ENCODE measurements around the gene DBF4. TPM values are rescaled to one million over a fixed set of nuclear protein-coding genes. Genes with fewer than 3 reads are reported as not detected.

DBF4 gene
- total and polyA plus RNA-seq, 2 of the 13 experiments (the other 11 are each of a cell fraction or from before 2014, with no cell fraction given) = 5.0 to 64.4 TPM

DNA sequence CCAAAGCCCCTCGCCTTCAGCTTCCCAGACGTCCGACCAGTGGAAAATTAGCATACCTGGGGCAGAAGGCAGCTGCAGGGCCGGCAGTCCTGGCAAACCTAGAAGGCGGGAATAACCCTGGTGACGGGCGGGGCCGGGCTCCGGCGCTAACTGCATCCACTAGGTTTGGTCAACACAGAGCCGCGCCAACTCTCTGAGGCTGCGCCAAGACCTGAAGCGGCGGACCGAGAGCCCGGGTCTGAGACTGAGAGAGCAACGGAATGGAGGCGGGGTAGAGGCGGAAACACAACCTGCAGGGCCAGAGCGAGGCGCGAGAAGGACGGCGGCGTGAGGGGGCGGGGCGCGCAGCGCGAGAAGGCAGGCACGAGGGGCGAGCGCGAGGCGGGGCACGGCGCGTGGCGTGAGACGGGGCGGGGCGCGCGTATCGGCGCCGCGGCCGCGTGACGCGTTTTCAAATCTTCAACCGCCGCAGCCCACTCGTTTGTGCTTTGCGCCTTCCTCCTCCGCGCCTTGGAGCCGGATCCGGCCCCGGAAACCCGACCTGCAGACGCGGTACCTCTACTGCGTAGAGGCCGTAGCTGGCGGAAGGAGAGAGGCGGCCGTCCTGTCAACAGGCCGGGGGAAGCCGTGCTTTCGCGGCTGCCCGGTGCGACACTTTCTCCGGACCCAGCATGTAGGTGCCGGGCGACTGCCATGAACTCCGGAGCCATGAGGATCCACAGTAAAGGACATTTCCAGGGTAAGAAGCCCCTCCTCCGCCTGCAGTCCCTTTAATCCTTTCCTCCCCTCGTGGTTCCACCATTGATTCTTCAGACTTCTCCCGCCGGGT, at the start of gene DBF4, which contains the start of gene SLC25A40 (continued):
- TF ChIP-seq ZFYVE20 (CRISPR knock-in tag; IDR thresholded peaks at IDR 0.05; ENCODE audit: borderline replicate concordance, low read depth) = no peak
- TF ChIP-seq GLMP (CRISPR knock-in tag; IDR thresholded peaks at IDR 0.05; ENCODE audit: borderline replicate concordance) = no peak
- TF ChIP-seq RBM22 (optimal IDR thresholded peaks at IDR 0.05; ENCODE audit: low read length) = no peak
- no peak for TF ChIP-seq ADNP (CRISPR knock-in tag; IDR thresholded peaks at IDR 0.05)
- 0 out of 2 replicates have a peak, but pooled peaks have one; percentile 13 for TF ChIP-seq SNAPC2 (CRISPR knock-in tag; IDR thresholded peaks at IDR 0.05)
- TF ChIP-seq, protein P1, sequence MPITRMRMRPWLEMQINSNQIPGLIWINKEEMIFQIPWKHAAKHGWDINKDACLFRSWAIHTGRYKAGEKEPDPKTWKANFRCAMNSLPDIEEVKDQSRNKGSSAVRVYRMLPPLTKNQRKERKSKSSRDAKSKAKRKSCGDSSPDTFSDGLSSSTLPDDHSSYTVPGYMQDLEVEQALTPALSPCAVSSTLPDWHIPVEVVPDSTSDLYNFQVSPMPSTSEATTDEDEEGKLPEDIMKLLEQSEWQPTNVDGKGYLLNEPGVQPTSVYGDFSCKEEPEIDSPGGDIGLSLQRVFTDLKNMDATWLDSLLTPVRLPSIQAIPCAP (CRISPR knock-in tag; IDR thresholded peaks at IDR 0.05; ENCODE audit: low read depth) = no peak
- peak; percentile 27 for TF ChIP-seq KMT2A (CRISPR knock-in tag; IDR thresholded peaks at IDR 0.05)
- peak; percentile 69 for TF ChIP-seq FOXP4 (CRISPR knock-in tag; IDR thresholded peaks at IDR 0.05)
- TF ChIP-seq ZNF224 (CRISPR knock-in tag; IDR thresholded peaks at IDR 0.05) = no peak
- no peak for TF ChIP-seq ZKSCAN1 (IDR thresholded peaks at IDR 0.05; ENCODE audit: low read length)
- peak; percentile 53; the same call in 1 of the 2 replicates for TF ChIP-seq ZNF770 (CRISPR knock-in tag; IDR thresholded peaks at IDR 0.05)
- TF ChIP-seq HOXD1 (CRISPR knock-in tag; IDR thresholded peaks at IDR 0.05) = peak; percentile 74; the same call in 1 of the 2 replicates
- TF ChIP-seq, protein P2, sequence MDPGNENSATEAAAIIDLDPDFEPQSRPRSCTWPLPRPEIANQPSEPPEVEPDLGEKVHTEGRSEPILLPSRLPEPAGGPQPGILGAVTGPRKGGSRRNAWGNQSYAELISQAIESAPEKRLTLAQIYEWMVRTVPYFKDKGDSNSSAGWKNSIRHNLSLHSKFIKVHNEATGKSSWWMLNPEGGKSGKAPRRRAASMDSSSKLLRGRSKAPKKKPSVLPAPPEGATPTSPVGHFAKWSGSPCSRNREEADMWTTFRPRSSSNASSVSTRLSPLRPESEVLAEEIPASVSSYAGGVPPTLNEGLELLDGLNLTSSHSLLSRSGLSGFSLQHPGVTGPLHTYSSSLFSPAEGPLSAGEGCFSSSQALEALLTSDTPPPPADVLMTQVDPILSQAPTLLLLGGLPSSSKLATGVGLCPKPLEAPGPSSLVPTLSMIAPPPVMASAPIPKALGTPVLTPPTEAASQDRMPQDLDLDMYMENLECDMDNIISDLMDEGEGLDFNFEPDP (CRISPR knock-in tag; conservative IDR thresholded peaks at IDR 0.05) = no peak
- no peak for TF ChIP-seq ZNF775 (CRISPR knock-in tag; IDR thresholded peaks at IDR 0.05; ENCODE audit: borderline replicate concordance)
- TF ChIP-seq ZNF577 (CRISPR knock-in tag; IDR thresholded peaks at IDR 0.05; ENCODE audit: borderline replicate concordance, low read depth) = no peak
- TF ChIP-seq NFE2 (CRISPR knock-in tag; IDR thresholded peaks at IDR 0.05) = no peak
- TF ChIP-seq ZBTB33 (CRISPR knock-in tag; IDR thresholded peaks at IDR 0.05) = no peak
